Common myeloid progenitor, CD34-positive (primary cell): ENCODE measurements around the gene MFSD12.

Source experiments
- CTCF ChIA-PET: fragments of 350-600 bp; sonication (Branson Sonifier 250); formaldehyde crosslinking; loops from one replicate; lab custom pipeline; 2021; ENCODE audit warnings: antibody characterized with exemption; lab: Charles Lee
- POLR2A ChIA-PET: fragments of 350-600 bp; sonication (Branson Sonifier 250); formaldehyde crosslinking; loops from one replicate; lab custom pipeline; 2021; ENCODE audit warnings: antibody characterized with exemption; lab: Charles Lee
- DNase-seq, 3 donors: peaks; one replicate each; pipeline versions ENCODE4 v3.0.0 to v3.0.0-alpha.2; 2013
- H3K27ac ChIP-seq, 2 experiments: 1 replicate in 1 of 2; 2 replicates in 1 of 2; pipeline ENCODE4 v1.7.0; 2013; ENCODE audit warnings: inconsistent platforms in 2 of 2, low read length in 2 of 2, mild to moderate bottlenecking in 2 of 2, low read depth in 1 of 2, moderate library complexity in 1 of 2; ENCODE audit not compliant: severe bottlenecking in 2 of 2, insufficient read depth in 1 of 2, poor library complexity in 1 of 2
- H3K27me3 ChIP-seq, 5 experiments: replicated peaks in 2 of 5; 1 replicate in 3 of 5; 2 replicates in 2 of 5; pipeline versions ENCODE4 v1.6.1 to v1.7.0; 2013; ENCODE audit warnings: low read length in 4 of 5, mild to moderate bottlenecking in 2 of 5, moderate library complexity in 2 of 5, inconsistent platforms in 1 of 5; ENCODE audit not compliant: insufficient read depth in 5 of 5, control insufficient read depth in 4 of 5
- H3K36me3 ChIP-seq, 4 experiments: 1 replicate in 2 of 4; 2 replicates in 2 of 4; pipeline versions ENCODE4 v1.6.1 to v1.7.0; 2013; ENCODE audit warnings: low read length in 3 of 4, control low read depth in 1 of 4, mild to moderate bottlenecking in 1 of 4; ENCODE audit not compliant: control insufficient read depth in 4 of 4, insufficient read depth in 4 of 4
- H3K4me1 ChIP-seq, 4 experiments: 1 replicate in 3 of 4; 2 replicates in 1 of 4; pipeline versions ENCODE4 v1.6.1 to v1.7.1; 2013; ENCODE audit warnings: low read length in 3 of 4, mild to moderate bottlenecking in 3 of 4, control low read depth in 1 of 4, inconsistent platforms in 1 of 4, moderate library complexity in 1 of 4; ENCODE audit not compliant: control insufficient read depth in 4 of 4, insufficient read depth in 4 of 4; ENCODE audit errors: control extremely low read depth in 1 of 4
- H3K4me3 ChIP-seq, 7 experiments: 1 replicate in 4 of 7; 2 replicates in 3 of 7; pipeline versions ENCODE4 v1.5.1 to v1.7.0; 2013; ENCODE audit warnings: mild to moderate bottlenecking in 7 of 7, low read length in 6 of 7, moderate library complexity in 6 of 7, inconsistent platforms in 2 of 7, low read depth in 2 of 7, control low read depth in 1 of 7; ENCODE audit not compliant: insufficient read depth in 4 of 7, control insufficient read depth in 1 of 7; ENCODE audit errors: extremely low read depth in 1 of 7
- H3K9me3 ChIP-seq, 5 experiments: 1 replicate in 4 of 5; 2 replicates in 1 of 5; pipeline versions ENCODE4 v1.6.1 to v1.7.1; 2013; ENCODE audit warnings: low read length in 4 of 5, mild to moderate bottlenecking in 2 of 5, inconsistent platforms in 1 of 5, low read depth in 1 of 5, moderate library complexity in 1 of 5; ENCODE audit not compliant: control insufficient read depth in 4 of 5, insufficient read depth in 2 of 5; ENCODE audit errors: control extremely low read depth in 1 of 5
- WGBS: methylation state at CpG from one replicate; pipeline ENCODE4 v1.1.5; 2013; ENCODE audit not compliant: insufficient coverage; 5-methylcytosine and 5-hydroxymethylcytosine counted together

The MFSD12 gene

GRCh38 chr19:3548606-3549005 is 8.8 kb downstream of the MFSD12 start:
- no peaks in the 10 kb centered on the region for H3K9me3 ChIP-seq
- H3K4me3 ChIP-seq = no peak overlapping the region
- ChIA-PET CTCF (interaction anchor here (1.1 to 2.1 kb wide), 4 partner anchors 8 to 42 kb away, joined by 4 to 5 read pairs (median 4); partner anchors contain the start of genes GIPC3 and MFSD12), POLR2A (no interaction called here)
- WGBS = 86% methylated on average over 14 of the region's 14 CpGs
- peak in 2 of 3 donors; percentile 48 to 50 for DNase-seq
- peaks cover 0 to 23% (median 11%) of the 10 kb centered on the region in 4 experiments for H3K4me1 ChIP-seq
- H3K27ac ChIP-seq = no peak overlapping the region
- H3K36me3 ChIP-seq = peaks cover 2 to 60% (median 24%) of the 10 kb centered on the region in 4 experiments
- no peaks in the 10 kb centered on the region for H3K27me3 ChIP-seq

GRCh38 chr19:3547767-3548282 is 9.6 kb downstream of the MFSD12 start:
- H3K4me1 ChIP-seq = peaks cover 0 to 18% (median 6%) of the 10 kb centered on the region in 4 experiments
- no peak overlapping the region for H3K27ac ChIP-seq
- POLR2A ChIA-PET = no interaction called here
- H3K4me3 ChIP-seq = no peak overlapping the region
- DNase-seq = no peak
- peaks cover 2 to 67% (median 26%) of the 10 kb centered on the region in 4 experiments for H3K36me3 ChIP-seq
- H3K27me3 ChIP-seq = no peaks in the 10 kb centered on the region
- no peaks in the 10 kb centered on the region for H3K9me3 ChIP-seq
- 94% methylated on average over 31 of the region's 36 CpGs for WGBS
- CTCF ChIA-PET = interaction anchor here (1.4 to 2.1 kb wide), 2 partner anchors 9 to 22 kb away, joined by 4 read pairs; partner anchors contain the start of gene MFSD12

GRCh38 chr19:3547301-3547731 is 10.1 kb downstream of the MFSD12 start:
- ChIA-PET CTCF (interaction anchor here (1.1 to 2.1 kb wide), 3 partner anchors 10 to 61 kb away, joined by 3 to 4 read pairs (median 4); partner anchors contain the start of gene MFSD12), POLR2A (no interaction called here)
- Histone ChIP-seq H3K27me3 (no peaks in the 10 kb centered on the region), H3K36me3 (peaks cover 2 to 69% (median 28%) of the 10 kb centered on the region in 4 experiments), H3K9me3 (no peaks in the 10 kb centered on the region), H3K4me1 (peaks cover 0 to 13% (median 1%) of the 10 kb centered on the region in 4 experiments), H3K27ac (no peak overlapping the region), H3K4me3 (no peak overlapping the region)
- WGBS = 98% methylated on average over 14 of the region's 15 CpGs
- DNase-seq = no peak

- peaks cover 2 to 65% (median 28%) of the 10 kb centered on the region in 4 experiments for H3K36me3 ChIP-seq
- H3K4me1 ChIP-seq = peaks cover 0 to 13% (median 1%) of the 10 kb centered on the region in 4 experiments
- H3K27me3 ChIP-seq = no peaks in the 10 kb centered on the region
- ChIA-PET POLR2A (no interaction called here), CTCF (interaction anchor here (0.7 to 4.4 kb wide), 10 partner anchors 9 to 117 kb away, joined by 3 to 25 read pairs (median 4); partner anchors contain the start of gene MFSD12)
- no peak for DNase-seq
- no peak overlapping the region for H3K4me3 ChIP-seq
- H3K9me3 ChIP-seq = no peaks in the 10 kb centered on the region
- WGBS = 95% methylated on average over 21 of the region's 23 CpGs
- H3K27ac ChIP-seq = no peak overlapping the region
These were observed 11.3 kb downstream of the MFSD12 start for GRCh38 chr19:3546119-3546518.

- no peak overlapping the region for H3K27ac ChIP-seq
- CTCF ChIA-PET = interaction anchor here (1.1 to 4.4 kb wide), 9 partner anchors 9 to 108 kb away, joined by 3 to 25 read pairs (median 5); partner anchors contain the start of gene MFSD12
- DNase-seq = no peak
These were observed 11.7 kb downstream of the MFSD12 start for GRCh38 chr19:3545669-3546034.

GRCh38 chr19:3544742-3545668 is 12.4 kb downstream of the MFSD12 start:
- no peak overlapping the region for H3K27ac ChIP-seq
- H3K4me1 ChIP-seq = peaks cover 0 to 13% (median 1%) of the 10 kb centered on the region in 4 experiments
- H3K4me3 ChIP-seq = no peak overlapping the region
- ChIA-PET CTCF (interaction anchor here (0.8 to 4.4 kb wide), 13 partner anchors 10 to 109 kb away, joined by 3 to 25 read pairs (median 5); partner anchors contain the start of gene MFSD12), POLR2A (no interaction called here)
- DNase-seq = peak in 2 of 3 donors; percentile 50 to 64
- H3K9me3 ChIP-seq = no peaks in the 10 kb centered on the region
- H3K27me3 ChIP-seq = no peaks in the 10 kb centered on the region
- H3K36me3 ChIP-seq = peaks cover 2 to 61% (median 26%) of the 10 kb centered on the region in 4 experiments
- 68% methylated on average over 23 of the region's 30 CpGs for WGBS

More at GRCh38 chr19:3545669-3546034, 11.7 kb downstream of the MFSD12 start:
- POLR2A ChIA-PET = no interaction called here
- WGBS = 87% methylated on average over 9 of the region's 10 CpGs
- Histone ChIP-seq H3K4me1 (peaks cover 0 to 13% (median 1%) of the 10 kb centered on the region in 4 experiments), H3K4me3 (no peak overlapping the region), H3K27me3 (no peaks in the 10 kb centered on the region), H3K36me3 (peaks cover 2 to 61% (median 26%) of the 10 kb centered on the region in 4 experiments), H3K9me3 (no peaks in the 10 kb centered on the region)
